Panc1 (cell line): ENCODE results near the gene NDUFB2.

Source experiments
- POLR2AphosphoS5 ChIP-seq: IDR thresholded peaks from 2 replicates; pipeline ENCODE4 v1.6.1; 2012; ENCODE audit warnings: mild to moderate bottlenecking, low read depth, low read length, moderate library complexity
- TCF7L2 ChIP-seq: IDR thresholded peaks from 2 replicates; pipeline ENCODE4 v1.6.1; 2011; ENCODE audit warnings: mild to moderate bottlenecking, low read depth, low read length, inconsistent platforms
- TF ChIP-seq, protein P1 (sequence below): fragments of 450-650 bp; IDR thresholded peaks from 2 replicates; pipeline ENCODE4 v1.5.1; 2017; ENCODE audit warnings: mild to moderate bottlenecking
- TF ChIP-seq, protein P2 (sequence below), 2 experiments: IDR thresholded peaks; 2 replicates each; pipeline ENCODE4 v1.6.1; 2011 to 2012; ENCODE audit warnings: low read depth in 2 of 2, control low read depth in 1 of 2, low read length in 1 of 2, mild to moderate bottlenecking in 1 of 2, moderate library complexity in 1 of 2; ENCODE audit not compliant: insufficient read depth in 1 of 2

DNA sequence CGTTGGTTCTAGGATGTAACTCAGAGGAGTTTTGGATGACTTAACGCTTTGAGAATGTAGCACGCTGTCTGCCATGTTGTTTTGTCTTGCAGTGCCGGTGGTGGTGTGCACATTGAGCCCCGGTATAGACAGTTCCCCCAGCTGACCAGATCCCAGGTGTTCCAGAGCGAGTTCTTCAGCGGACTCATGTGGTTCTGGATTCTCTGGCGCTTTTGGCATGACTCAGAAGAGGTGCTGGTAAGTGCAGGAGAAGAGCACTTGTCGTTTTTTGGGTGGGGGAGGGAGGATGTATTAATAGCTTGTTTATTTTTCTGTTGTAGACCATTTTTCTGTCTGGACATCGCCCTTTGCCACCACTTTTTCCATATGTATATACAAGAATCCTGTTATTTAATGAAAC lies 6.3 kb downstream of the NDUFB2 start:
- TF ChIP-seq, protein P1, sequence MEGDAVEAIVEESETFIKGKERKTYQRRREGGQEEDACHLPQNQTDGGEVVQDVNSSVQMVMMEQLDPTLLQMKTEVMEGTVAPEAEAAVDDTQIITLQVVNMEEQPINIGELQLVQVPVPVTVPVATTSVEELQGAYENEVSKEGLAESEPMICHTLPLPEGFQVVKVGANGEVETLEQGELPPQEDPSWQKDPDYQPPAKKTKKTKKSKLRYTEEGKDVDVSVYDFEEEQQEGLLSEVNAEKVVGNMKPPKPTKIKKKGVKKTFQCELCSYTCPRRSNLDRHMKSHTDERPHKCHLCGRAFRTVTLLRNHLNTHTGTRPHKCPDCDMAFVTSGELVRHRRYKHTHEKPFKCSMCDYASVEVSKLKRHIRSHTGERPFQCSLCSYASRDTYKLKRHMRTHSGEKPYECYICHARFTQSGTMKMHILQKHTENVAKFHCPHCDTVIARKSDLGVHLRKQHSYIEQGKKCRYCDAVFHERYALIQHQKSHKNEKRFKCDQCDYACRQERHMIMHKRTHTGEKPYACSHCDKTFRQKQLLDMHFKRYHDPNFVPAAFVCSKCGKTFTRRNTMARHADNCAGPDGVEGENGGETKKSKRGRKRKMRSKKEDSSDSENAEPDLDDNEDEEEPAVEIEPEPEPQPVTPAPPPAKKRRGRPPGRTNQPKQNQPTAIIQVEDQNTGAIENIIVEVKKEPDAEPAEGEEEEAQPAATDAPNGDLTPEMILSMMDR = no peak
- TF ChIP-seq, protein P2, sequence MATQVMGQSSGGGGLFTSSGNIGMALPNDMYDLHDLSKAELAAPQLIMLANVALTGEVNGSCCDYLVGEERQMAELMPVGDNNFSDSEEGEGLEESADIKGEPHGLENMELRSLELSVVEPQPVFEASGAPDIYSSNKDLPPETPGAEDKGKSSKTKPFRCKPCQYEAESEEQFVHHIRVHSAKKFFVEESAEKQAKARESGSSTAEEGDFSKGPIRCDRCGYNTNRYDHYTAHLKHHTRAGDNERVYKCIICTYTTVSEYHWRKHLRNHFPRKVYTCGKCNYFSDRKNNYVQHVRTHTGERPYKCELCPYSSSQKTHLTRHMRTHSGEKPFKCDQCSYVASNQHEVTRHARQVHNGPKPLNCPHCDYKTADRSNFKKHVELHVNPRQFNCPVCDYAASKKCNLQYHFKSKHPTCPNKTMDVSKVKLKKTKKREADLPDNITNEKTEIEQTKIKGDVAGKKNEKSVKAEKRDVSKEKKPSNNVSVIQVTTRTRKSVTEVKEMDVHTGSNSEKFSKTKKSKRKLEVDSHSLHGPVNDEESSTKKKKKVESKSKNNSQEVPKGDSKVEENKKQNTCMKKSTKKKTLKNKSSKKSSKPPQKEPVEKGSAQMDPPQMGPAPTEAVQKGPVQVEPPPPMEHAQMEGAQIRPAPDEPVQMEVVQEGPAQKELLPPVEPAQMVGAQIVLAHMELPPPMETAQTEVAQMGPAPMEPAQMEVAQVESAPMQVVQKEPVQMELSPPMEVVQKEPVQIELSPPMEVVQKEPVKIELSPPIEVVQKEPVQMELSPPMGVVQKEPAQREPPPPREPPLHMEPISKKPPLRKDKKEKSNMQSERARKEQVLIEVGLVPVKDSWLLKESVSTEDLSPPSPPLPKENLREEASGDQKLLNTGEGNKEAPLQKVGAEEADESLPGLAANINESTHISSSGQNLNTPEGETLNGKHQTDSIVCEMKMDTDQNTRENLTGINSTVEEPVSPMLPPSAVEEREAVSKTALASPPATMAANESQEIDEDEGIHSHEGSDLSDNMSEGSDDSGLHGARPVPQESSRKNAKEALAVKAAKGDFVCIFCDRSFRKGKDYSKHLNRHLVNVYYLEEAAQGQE (IDR thresholded peaks at IDR 0.05; ENCODE audit: insufficient read depth in 1 of 2, low read depth in 2 of 2, low read length in 1 of 2) = no peak
- TF ChIP-seq POLR2AphosphoS5 = no peak
- no peak for TF ChIP-seq TCF7L2
